Lower leg skin (tissue), 4 donors: ENCODE results near the gene ABCC5. TPM values are rescaled to one million over a fixed set of nuclear protein-coding genes. Genes with fewer than 3 reads are reported as not detected.

Source experiments
- DNase-seq, 2 donors: peaks; one replicate each; pipeline ENCODE4 v3.0.0-alpha.2; 2019; ENCODE audit warnings: low spot score in 2 of 2
- H3K4me3 ChIP-seq: fragments of 200-600 bp; sonication (generic); 2 replicates; pipeline ENCODE4 v1.5.1; 2017; ENCODE audit warnings: mild to moderate bottlenecking, low read depth; ENCODE audit not compliant: poor library complexity, severe bottlenecking
- CTCF ChIP-seq, 3 donors: fragments of 450-650 bp; IDR thresholded peaks; one replicate each; pipeline ENCODE4 v1.5.1; 2016; ENCODE audit warnings: antibody characterized with exemption in 3 of 3, mild to moderate bottlenecking in 3 of 3, moderate library complexity in 2 of 3
- POLR2A ChIP-seq, 2 donors: fragments of 450-650 bp; IDR thresholded peaks; one replicate each; pipeline ENCODE4 v1.6.1; 2016 to 2017; ENCODE audit warnings: antibody characterized with exemption in 2 of 2, mild to moderate bottlenecking in 1 of 2, moderate library complexity in 1 of 2
- WGBS, 2 donors: methylation state at CpG; one replicate each; pipeline ENCODE4 v1.1.5; 2018; 5-methylcytosine and 5-hydroxymethylcytosine counted together
- intact Hi-C: fragments of 100-400 bp; cut with DNase I; formaldehyde crosslinking; loops from one replicate; pipeline ENCODE4 v1.15.0; 2023; ENCODE audit warnings: low total_unique reads
- total RNA-seq, 4 donors: library from RNA; depleted of rRNA; stranded (reverse); fragments of >200 nt; gene quantifications; one replicate each; pipeline ENCODE4 v1.1.0, GENCODE V29; 2016

ABCC5 gene
- total RNA-seq, 4 donors from 2014 or later = 8.9 to 14.3 (median 11.9) TPM

- DNase-seq = no peak
- intact Hi-C loops = loop anchor here (5.0 kb wide), 1 partner anchor 121 kb away; the partner anchor contains the start of gene ABCC5
- WGBS, 2 donors = 91 to 92% methylated on average over 3 of the region's 3 CpGs
- H3K4me3 ChIP-seq = no peak overlapping the region
- TF ChIP-seq CTCF (IDR thresholded peaks at IDR 0.05) (no peak), POLR2A (IDR thresholded peaks at IDR 0.05) (no peak)
These were observed 121.5 kb downstream of the ABCC5 start for GRCh38 chr3:183896184-183896583.

DNA sequence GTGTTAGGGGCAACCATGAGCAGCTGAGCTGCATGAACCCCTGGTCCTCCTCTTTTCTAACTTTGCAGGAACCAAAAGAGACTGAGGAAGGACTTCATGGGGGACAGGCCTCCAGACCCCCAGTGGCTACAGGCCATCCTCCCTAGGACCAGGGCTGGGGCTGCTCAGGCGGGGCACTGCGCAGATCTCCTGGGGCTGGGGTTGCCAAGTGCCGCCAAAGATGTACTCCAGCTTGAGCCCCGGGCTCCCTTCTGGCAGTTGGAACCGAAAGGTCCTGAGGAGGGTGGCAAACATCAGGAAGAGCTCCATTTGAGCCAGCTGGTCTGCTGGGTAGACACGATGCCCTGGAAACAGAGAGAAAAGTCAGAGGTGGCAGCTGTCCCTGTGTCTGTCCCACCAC is 121.9 kb downstream of the ABCC5 start:
- H3K4me3 ChIP-seq = no peak overlapping the region
- WGBS, 2 donors = 78 to 85% methylated on average over 6 of the region's 6 CpGs
- DNase-seq = no peak
- intact Hi-C loops = loop anchor here (5.0 kb wide), 1 partner anchor 122 kb away; the partner anchor contains the start of gene ABCC5
- TF ChIP-seq CTCF (IDR thresholded peaks at IDR 0.05) (no peak), POLR2A (IDR thresholded peaks at IDR 0.05) (no peak)

GRCh38 chr3:183895296-183895695 is 122.4 kb downstream of the ABCC5 start:
- intact Hi-C loops = loop anchor here (5.0 kb wide), 1 partner anchor 122 kb away; the partner anchor contains the start of gene ABCC5
- H3K4me3 ChIP-seq = no peak overlapping the region
- WGBS, 2 donors = 15 to 19% methylated on average over 5 of the region's 5 CpGs
- no peak for DNase-seq
- TF ChIP-seq CTCF (IDR thresholded peaks at IDR 0.05) (peak in 1 of 3 donors; percentile 52), POLR2A (IDR thresholded peaks at IDR 0.05) (no peak)

DNA sequence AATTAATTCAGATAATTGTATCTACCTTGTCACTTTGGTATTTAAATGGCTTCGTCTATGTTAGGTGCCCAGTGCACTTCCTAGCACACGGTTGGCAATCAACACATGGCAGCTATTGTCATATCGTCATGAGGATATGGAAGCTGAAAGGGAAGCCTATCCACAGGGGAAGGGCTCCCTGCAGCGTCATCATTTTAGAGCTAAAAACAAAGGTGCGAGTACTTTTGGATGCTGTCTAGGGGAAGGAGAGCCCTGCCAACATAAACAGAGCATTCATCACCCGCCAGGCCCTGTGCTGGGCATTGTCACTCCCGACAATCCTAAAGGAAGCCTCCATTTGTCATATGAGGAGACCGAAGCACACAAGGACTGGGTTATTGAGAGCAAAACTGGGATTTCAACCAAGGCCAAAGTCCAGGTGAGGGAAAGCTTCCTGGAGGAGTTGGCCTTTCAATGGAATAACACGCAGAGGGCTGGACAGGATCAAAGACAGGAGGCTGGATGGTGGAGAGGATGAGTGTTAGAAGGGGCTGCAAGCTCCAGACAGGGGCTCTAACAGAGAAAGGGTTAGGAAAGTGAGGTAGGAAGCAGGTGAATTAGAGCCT is 125.0 kb downstream of the ABCC5 start:
- intact Hi-C loops = no loop called here
- H3K4me3 ChIP-seq = no peak overlapping the region
- 64 to 70% methylated on average over 9 of the region's 9 CpGs for WGBS, 2 donors
- TF ChIP-seq CTCF (IDR thresholded peaks at IDR 0.05) (no peak), POLR2A (IDR thresholded peaks at IDR 0.05) (no peak)
- DNase-seq = no peak

DNA sequence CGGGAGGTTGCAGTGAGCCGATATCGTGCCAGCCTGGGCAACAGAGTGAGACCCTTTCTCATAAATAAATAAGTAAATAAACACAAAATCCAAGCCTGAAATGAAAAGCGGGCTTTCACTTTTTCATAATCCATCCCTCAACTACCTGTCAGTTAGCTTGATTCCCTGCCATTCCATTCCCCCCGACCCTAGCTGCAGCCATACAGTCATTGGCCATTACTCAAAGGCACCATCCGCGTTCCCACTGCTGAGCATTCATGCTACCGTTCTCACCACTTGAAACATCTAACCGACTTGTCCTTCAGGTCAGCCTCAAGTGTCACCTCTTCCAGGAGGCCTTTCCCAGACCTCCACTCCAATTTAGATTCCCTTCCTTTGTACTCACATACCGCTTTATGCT is 131.9 kb downstream of the ABCC5 start:
- peak in 1 of 2 donors; percentile 70 for DNase-seq
- TF ChIP-seq CTCF (IDR thresholded peaks at IDR 0.05) = no peak
- TF ChIP-seq POLR2A (IDR thresholded peaks at IDR 0.05) = no peak
- 93% methylated on average over 10 of the region's 10 CpGs for WGBS, 2 donors
- intact Hi-C loops = loop anchor here (10.0 kb wide), 1 partner anchor 239 kb away; no protein-coding TSS in a partner anchor
- H3K4me3 ChIP-seq = no peak overlapping the region
